Ovary (tissue), 3 donors: Measurements from ENCODE around the gene BLTP1.

Experiments used
- POLR2A ChIP-seq: fragments of 450-650 bp; IDR thresholded peaks from one replicate; pipeline ENCODE4 v1.6.1; 2017; ENCODE audit warnings: antibody characterized with exemption, mild to moderate bottlenecking, moderate library complexity
- TF ChIP-seq, protein P1 (sequence below), 3 donors: fragments of 450-650 bp in 2 of 3; fragments of 200-600 bp in 1 of 3; IDR thresholded peaks; one replicate each; pipeline versions ENCODE4 v1.5.1 to v1.8.0; 2016 to 2022; ENCODE audit warnings: antibody characterized with exemption in 3 of 3, mild to moderate bottlenecking in 1 of 3
- donor health status: DM: no; HTN: no; CAD: no.

- TF ChIP-seq, protein P1, sequence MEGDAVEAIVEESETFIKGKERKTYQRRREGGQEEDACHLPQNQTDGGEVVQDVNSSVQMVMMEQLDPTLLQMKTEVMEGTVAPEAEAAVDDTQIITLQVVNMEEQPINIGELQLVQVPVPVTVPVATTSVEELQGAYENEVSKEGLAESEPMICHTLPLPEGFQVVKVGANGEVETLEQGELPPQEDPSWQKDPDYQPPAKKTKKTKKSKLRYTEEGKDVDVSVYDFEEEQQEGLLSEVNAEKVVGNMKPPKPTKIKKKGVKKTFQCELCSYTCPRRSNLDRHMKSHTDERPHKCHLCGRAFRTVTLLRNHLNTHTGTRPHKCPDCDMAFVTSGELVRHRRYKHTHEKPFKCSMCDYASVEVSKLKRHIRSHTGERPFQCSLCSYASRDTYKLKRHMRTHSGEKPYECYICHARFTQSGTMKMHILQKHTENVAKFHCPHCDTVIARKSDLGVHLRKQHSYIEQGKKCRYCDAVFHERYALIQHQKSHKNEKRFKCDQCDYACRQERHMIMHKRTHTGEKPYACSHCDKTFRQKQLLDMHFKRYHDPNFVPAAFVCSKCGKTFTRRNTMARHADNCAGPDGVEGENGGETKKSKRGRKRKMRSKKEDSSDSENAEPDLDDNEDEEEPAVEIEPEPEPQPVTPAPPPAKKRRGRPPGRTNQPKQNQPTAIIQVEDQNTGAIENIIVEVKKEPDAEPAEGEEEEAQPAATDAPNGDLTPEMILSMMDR (IDR thresholded peaks at IDR 0.05) = no peak
- TF ChIP-seq POLR2A = no peak
Observed at GRCh38 chr4:122131562-122132157, 20.5 kb upstream of the BLTP1 start.
